ENCODE measurements around the gene PDE11A.

PDE11A gene

DNA sequence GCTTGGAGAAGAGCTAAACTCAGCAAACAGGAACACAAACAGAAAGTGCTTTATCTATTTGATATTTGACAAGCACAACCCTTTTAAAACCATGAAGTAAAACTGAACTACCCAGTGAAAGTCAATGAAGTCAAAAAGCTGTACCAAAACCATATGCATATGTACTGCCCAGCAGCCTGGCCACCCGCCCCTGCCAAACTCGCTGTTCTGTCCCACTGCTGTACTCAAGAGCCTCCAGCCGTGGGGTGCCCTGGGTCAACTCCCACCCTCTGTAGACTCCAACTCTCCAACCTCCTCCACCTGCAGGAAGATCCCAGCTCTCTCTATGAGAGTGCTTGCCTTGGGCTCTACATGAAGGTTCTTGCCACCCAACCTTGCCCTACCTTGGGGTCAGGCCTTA is 411.8 kb downstream of the PDE11A start:
- Histone ChIP-seq H3K4me1 (no peaks in the 10 kb centered on the region), H3K4me3 (ENCODE audit: low read depth, low read length) (no peak overlapping the region), H3K9me3 (no peaks in the 10 kb centered on the region), H3K36me3 (no peaks in the 10 kb centered on the region), H3K27me3 (no peaks in the 10 kb centered on the region)
- TF ChIP-seq CTCF (IDR thresholded peaks at IDR 0.05; ENCODE audit: low read depth, low read length) = no peak
- no peak for DNase-seq

- TF ChIP-seq CTCF (IDR thresholded peaks at IDR 0.05; ENCODE audit: low read depth, low read length) = no peak
- Histone ChIP-seq H3K36me3 (no peaks in the 10 kb centered on the region), H3K4me1 (no peaks in the 10 kb centered on the region), H3K27me3 (no peaks in the 10 kb centered on the region), H3K4me3 (ENCODE audit: low read depth, low read length) (no peak overlapping the region), H3K9me3 (no peaks in the 10 kb centered on the region)
- no peak for DNase-seq
These were observed 414.3 kb downstream of the PDE11A start for GRCh38 chr2:177658309-177658708.

- DNase-seq = no peak
These were observed 420.7 kb downstream of the PDE11A start for GRCh38 chr2:177651833-177652232.

GRCh38 chr2:177649568-177650518 is 422.7 kb downstream of the PDE11A start:
- TF ChIP-seq CTCF (IDR thresholded peaks at IDR 0.05; ENCODE audit: low read depth, low read length) = no peak
- Histone ChIP-seq H3K4me3 (ENCODE audit: low read depth, low read length) (no peak overlapping the region), H3K27me3 (no peaks in the 10 kb centered on the region), H3K4me1 (no peaks in the 10 kb centered on the region), H3K36me3 (no peaks in the 10 kb centered on the region), H3K9me3 (no peaks in the 10 kb centered on the region)
- DNase-seq = no peak

More at GRCh38 chr2:177651833-177652232, 420.7 kb downstream of the PDE11A start:
- no peaks in the 10 kb centered on the region for H3K9me3 ChIP-seq
- TF ChIP-seq CTCF (IDR thresholded peaks at IDR 0.05; ENCODE audit: low read depth, low read length) = no peak
- no peaks in the 10 kb centered on the region for H3K36me3 ChIP-seq
- H3K4me1 ChIP-seq = no peaks in the 10 kb centered on the region
- no peaks in the 10 kb centered on the region for H3K27me3 ChIP-seq
- no peak overlapping the region for H3K4me3 ChIP-seq (ENCODE audit: low read depth, low read length)

DNA sequence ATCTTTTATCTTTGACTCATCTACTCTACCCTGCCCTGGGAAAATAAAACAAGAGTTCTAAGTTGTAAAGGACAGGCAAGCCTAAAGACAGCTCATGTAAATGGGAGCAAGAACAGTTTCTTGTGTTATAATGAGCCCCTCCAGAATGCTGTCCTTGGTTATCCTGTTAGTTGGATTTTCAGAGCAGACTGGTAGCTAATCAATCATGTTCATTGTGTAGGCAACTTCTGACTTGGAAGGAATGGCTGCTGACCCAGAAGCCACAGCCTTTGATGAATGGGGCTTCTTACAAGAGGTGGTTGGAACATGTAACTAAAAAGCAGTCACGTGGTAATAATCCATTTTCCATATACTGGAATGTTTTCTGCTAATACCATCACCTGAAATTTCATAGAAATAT is 425.8 kb downstream of the PDE11A start:
- no peaks in the 10 kb centered on the region for H3K4me1 ChIP-seq
- no peak for DNase-seq
- no peaks in the 10 kb centered on the region for H3K27me3 ChIP-seq
- no peaks in the 10 kb centered on the region for H3K36me3 ChIP-seq
- no peak for TF ChIP-seq CTCF (IDR thresholded peaks at IDR 0.05; ENCODE audit: low read depth, low read length)
- no peaks in the 10 kb centered on the region for H3K9me3 ChIP-seq
- H3K4me3 ChIP-seq (ENCODE audit: low read depth, low read length) = no peak overlapping the region

DNA sequence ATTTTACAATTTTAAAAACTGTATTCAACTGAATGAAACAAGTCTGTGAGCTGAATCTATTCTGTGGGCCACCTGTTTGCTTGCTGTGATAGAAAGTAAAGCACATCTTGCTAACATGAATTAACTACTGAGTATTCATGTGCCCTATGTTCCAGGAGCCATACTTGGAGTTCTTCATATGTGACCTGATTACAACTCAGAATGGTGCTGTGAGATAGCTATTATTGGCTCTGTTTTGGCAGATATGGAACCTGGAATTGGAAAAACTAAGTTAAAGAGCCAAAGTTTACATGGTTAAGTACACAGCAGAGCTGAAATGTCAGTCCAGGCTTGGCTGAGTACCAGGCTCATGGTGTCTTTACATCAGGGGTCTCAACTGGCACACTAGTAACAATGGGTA is 426.3 kb downstream of the PDE11A start:
- H3K36me3 ChIP-seq = no peaks in the 10 kb centered on the region
- no peak for DNase-seq
- no peak overlapping the region for H3K4me3 ChIP-seq (ENCODE audit: low read depth, low read length)

More for the DNA sequence above, 426.3 kb downstream of the PDE11A start:
- H3K4me1 ChIP-seq = no peaks in the 10 kb centered on the region
- H3K27me3 ChIP-seq = no peaks in the 10 kb centered on the region
- TF ChIP-seq CTCF (IDR thresholded peaks at IDR 0.05; ENCODE audit: low read depth, low read length) = no peak
- no peaks in the 10 kb centered on the region for H3K9me3 ChIP-seq

All from BE2C (cell line).